ENCODE data around the gene MCAM.

Gene MCAM

GRCh38 chr11:119273721-119274120, 43.2 kb downstream of the MCAM start:
- ChIA-PET POLR2A (no interaction called here), CTCF (interaction anchor here (0.7 kb wide), 1 partner anchor 201 kb away, joined by 3 read pairs; no protein-coding TSS in a partner anchor)
- DNase-seq (ENCODE audit: extremely low spot score) = no peak

GRCh38 chr11:119267645-119268044, 49.3 kb downstream of the MCAM start:
- ChIA-PET POLR2A (interaction anchor here (0.7 kb wide), 1 partner anchor 49 kb away, joined by 3 read pairs; the partner anchor contains the start of gene MCAM), CTCF (interaction anchor here (0.9 kb wide), 1 partner anchor 72 kb away, joined by 3 read pairs; no protein-coding TSS in a partner anchor)
- DNase-seq (ENCODE audit: extremely low spot score) = no peak
- no peak for TF ChIP-seq SP1 (IDR thresholded peaks at IDR 0.05)
- TF ChIP-seq CTBP1 (IDR thresholded peaks at IDR 0.05; ENCODE audit: borderline replicate concordance) = no peak
- TF ChIP-seq, protein P1, sequence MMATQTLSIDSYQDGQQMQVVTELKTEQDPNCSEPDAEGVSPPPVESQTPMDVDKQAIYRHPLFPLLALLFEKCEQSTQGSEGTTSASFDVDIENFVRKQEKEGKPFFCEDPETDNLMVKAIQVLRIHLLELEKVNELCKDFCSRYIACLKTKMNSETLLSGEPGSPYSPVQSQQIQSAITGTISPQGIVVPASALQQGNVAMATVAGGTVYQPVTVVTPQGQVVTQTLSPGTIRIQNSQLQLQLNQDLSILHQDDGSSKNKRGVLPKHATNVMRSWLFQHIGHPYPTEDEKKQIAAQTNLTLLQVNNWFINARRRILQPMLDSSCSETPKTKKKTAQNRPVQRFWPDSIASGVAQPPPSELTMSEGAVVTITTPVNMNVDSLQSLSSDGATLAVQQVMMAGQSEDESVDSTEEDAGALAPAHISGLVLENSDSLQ (IDR thresholded peaks at IDR 0.05) = no peak
- no peak for TF ChIP-seq ZNF384 (IDR thresholded peaks at IDR 0.05)
- TF ChIP-seq ARNT (IDR thresholded peaks at IDR 0.05) = no peak
- TF ChIP-seq SUZ12 (IDR thresholded peaks at IDR 0.05) = no peak
- TF ChIP-seq FOXK2 (IDR thresholded peaks at IDR 0.05) = no peak
- no peak for TF ChIP-seq TARDBP (IDR thresholded peaks at IDR 0.05)
- no peak for TF ChIP-seq LEF1 (IDR thresholded peaks at IDR 0.05; ENCODE audit: borderline replicate concordance)
- no peak for TF ChIP-seq NFRKB (IDR thresholded peaks at IDR 0.05)
- no peak for TF ChIP-seq FOXM1 (IDR thresholded peaks at IDR 0.05; ENCODE audit: borderline replicate concordance)
- TF ChIP-seq HDGF (IDR thresholded peaks at IDR 0.05; ENCODE audit: borderline replicate concordance) = no peak
- TF ChIP-seq L3MBTL2 (conservative IDR thresholded peaks at IDR 0.05) = no peak
- no peak for TF ChIP-seq BHLHE40 (IDR thresholded peaks at IDR 0.05; ENCODE audit: borderline replicate concordance)
- TF ChIP-seq ELF4 (IDR thresholded peaks at IDR 0.05) = no peak
- TF ChIP-seq FOXA1 (IDR thresholded peaks at IDR 0.05) = no peak

More at GRCh38 chr11:119273721-119274120, 43.2 kb downstream of the MCAM start:
- TF ChIP-seq NFRKB (IDR thresholded peaks at IDR 0.05) (no peak), ARNT (IDR thresholded peaks at IDR 0.05) (no peak), LEF1 (IDR thresholded peaks at IDR 0.05; ENCODE audit: borderline replicate concordance) (no peak), FOXA1 (IDR thresholded peaks at IDR 0.05) (no peak), ELF4 (IDR thresholded peaks at IDR 0.05) (no peak), SP1 (IDR thresholded peaks at IDR 0.05) (no peak), FOXK2 (IDR thresholded peaks at IDR 0.05) (no peak), TARDBP (IDR thresholded peaks at IDR 0.05) (no peak), FOXM1 (IDR thresholded peaks at IDR 0.05; ENCODE audit: borderline replicate concordance) (no peak), ZNF384 (IDR thresholded peaks at IDR 0.05) (no peak), L3MBTL2 (conservative IDR thresholded peaks at IDR 0.05) (no peak), BHLHE40 (IDR thresholded peaks at IDR 0.05; ENCODE audit: borderline replicate concordance) (no peak), HDGF (IDR thresholded peaks at IDR 0.05; ENCODE audit: borderline replicate concordance) (no peak), CTBP1 (IDR thresholded peaks at IDR 0.05; ENCODE audit: borderline replicate concordance) (no peak), SUZ12 (IDR thresholded peaks at IDR 0.05) (no peak)
- TF ChIP-seq, protein P1 (IDR thresholded peaks at IDR 0.05) = no peak

GRCh38 chr11:119266517-119267255, 50.2 kb downstream of the MCAM start:
- ChIA-PET CTCF (interaction anchor here (0.6 kb wide), 1 partner anchor 125 kb away, joined by 4 read pairs; no protein-coding TSS in a partner anchor), POLR2A (no interaction called here)
- no peak for DNase-seq (ENCODE audit: extremely low spot score)
- no peak for TF ChIP-seq FOXM1 (IDR thresholded peaks at IDR 0.05; ENCODE audit: borderline replicate concordance)

DNA sequence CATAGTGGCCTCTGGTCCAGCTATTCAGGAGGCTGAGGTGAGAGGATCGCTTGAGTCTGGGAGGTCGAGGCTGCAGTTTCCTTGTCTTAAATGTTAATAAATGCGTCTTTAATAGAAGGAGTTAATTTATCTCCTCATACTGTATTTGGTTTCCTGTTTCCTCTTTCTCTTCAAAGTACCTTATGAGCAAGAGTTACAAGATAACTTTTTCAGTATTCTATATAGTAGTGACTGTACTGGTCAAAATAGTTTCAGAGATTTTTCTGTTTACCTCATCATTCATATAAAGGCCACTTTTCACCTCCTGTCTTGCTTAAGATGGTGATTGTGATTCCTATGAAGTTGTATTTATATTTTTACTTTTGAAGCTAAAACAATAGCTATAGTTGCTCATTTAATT, 50.9 kb downstream of the MCAM start:
- no peak for DNase-seq (ENCODE audit: extremely low spot score)
- TF ChIP-seq ZNF384 (IDR thresholded peaks at IDR 0.05) = no peak
- no peak for TF ChIP-seq HDGF (IDR thresholded peaks at IDR 0.05; ENCODE audit: borderline replicate concordance)
- no peak for TF ChIP-seq ARNT (IDR thresholded peaks at IDR 0.05)
- no peak for TF ChIP-seq SP1 (IDR thresholded peaks at IDR 0.05)
- TF ChIP-seq NFRKB (IDR thresholded peaks at IDR 0.05) = no peak
- no peak for TF ChIP-seq LEF1 (IDR thresholded peaks at IDR 0.05; ENCODE audit: borderline replicate concordance)
- no peak for TF ChIP-seq CTBP1 (IDR thresholded peaks at IDR 0.05; ENCODE audit: borderline replicate concordance)
- no peak for TF ChIP-seq FOXM1 (IDR thresholded peaks at IDR 0.05; ENCODE audit: borderline replicate concordance)
- TF ChIP-seq, protein P1 (IDR thresholded peaks at IDR 0.05) = no peak
- no peak for TF ChIP-seq FOXA1 (IDR thresholded peaks at IDR 0.05)
- no peak for TF ChIP-seq ELF4 (IDR thresholded peaks at IDR 0.05)
- no peak for TF ChIP-seq L3MBTL2 (conservative IDR thresholded peaks at IDR 0.05)
- TF ChIP-seq SUZ12 (IDR thresholded peaks at IDR 0.05) = no peak
- no peak for TF ChIP-seq FOXK2 (IDR thresholded peaks at IDR 0.05)
- no peak for TF ChIP-seq TARDBP (IDR thresholded peaks at IDR 0.05)
- TF ChIP-seq BHLHE40 (IDR thresholded peaks at IDR 0.05; ENCODE audit: borderline replicate concordance) = no peak
- ChIA-PET CTCF (no interaction called here), POLR2A (no interaction called here)

DNA sequence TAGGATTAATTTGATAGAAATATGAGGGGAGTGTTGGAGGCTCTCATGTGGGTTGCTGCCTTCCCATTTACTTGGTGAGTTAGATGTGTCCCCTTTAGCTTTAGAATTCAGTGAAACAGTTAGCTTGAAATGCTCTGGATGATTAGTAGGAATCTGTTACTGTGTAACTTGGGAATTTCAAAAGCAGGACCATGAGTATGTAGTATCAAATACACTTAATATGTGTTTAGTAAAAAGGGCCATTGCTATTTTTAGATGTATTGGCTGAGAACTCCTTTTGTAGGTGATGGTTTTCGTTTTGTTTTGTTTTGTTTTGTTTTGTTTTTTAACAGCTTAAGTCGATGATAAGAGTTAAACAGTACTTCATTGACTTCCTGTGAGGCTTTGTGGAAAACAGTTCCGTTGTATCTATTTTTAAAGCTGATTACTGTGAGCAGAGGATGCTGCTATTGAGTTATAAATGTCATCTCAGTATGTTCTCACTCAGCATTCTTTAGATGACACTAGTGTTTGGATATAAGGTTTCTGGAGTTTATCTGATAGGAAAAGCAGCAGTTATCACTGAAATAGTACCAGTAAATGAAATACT, 53.5 kb downstream of the MCAM start:
- no peak for DNase-seq (ENCODE audit: extremely low spot score)
- ChIA-PET POLR2A (no interaction called here), CTCF (interaction anchor here (0.7 to 1.2 kb wide), 2 partner anchors 11 to 111 kb away, joined by 3 to 8 read pairs; no protein-coding TSS in a partner anchor)
- TF ChIP-seq, protein P1 (IDR thresholded peaks at IDR 0.05) = no peak
- TF ChIP-seq FOXK2 (IDR thresholded peaks at IDR 0.05) (no peak), NFRKB (IDR thresholded peaks at IDR 0.05) (no peak), ELF4 (IDR thresholded peaks at IDR 0.05) (no peak), HDGF (IDR thresholded peaks at IDR 0.05; ENCODE audit: borderline replicate concordance) (no peak)
